HCT116 (cell line): ENCODE measurements around the gene EXOC4. TPM values are rescaled to one million over a fixed set of nuclear protein-coding genes. Genes with fewer than 3 reads are reported as not detected.

ENCODE experiments used
- ATAC-seq: fragments of 200-7000 bp; cut with Tn5 transposase; 2 replicates; pipeline ENCODE4 v1.9.1; 2020; ENCODE audit warnings: mild to moderate bottlenecking, moderate library complexity
- BruUV-seq: library from RNA; stranded (reverse); fragments of 400-500 nt; replicated peaks from 2 replicates; lab custom pipeline; 2021; lab: Mats Ljungman, UMichigan
- CTCF ChIA-PET: fragments of 300-600 bp; sonication (Branson Sonifier 250); formaldehyde crosslinking; loops from one replicate; lab custom pipeline; 2021; ENCODE audit warnings: antibody characterized with exemption; lab: Charles Lee
- POLR2A ChIA-PET: fragments of 300-600, 350-600 bp; sonication (Branson Sonifier 250); formaldehyde crosslinking; loops from one replicate; lab custom pipeline; 2021; ENCODE audit warnings: antibody characterized with exemption; lab: Charles Lee
- RAD21 ChIA-PET, 2 experiments: fragments of 300-600 bp; sonication (Branson Sonifier 250); formaldehyde crosslinking; loops; one replicate each; lab custom pipeline; 2023; ENCODE audit warnings: low total read pairs in 2 of 2; ENCODE audit not compliant: uncharacterized antibody in 2 of 2, unreplicated experiment in 2 of 2, low non-redundant PET in 1 of 2; lab: Charles Lee
- DNase-seq: peaks from one replicate; pipeline ENCODE4 v3.0.0-alpha.2; 2010; ENCODE audit warnings: low read depth, low spot score
- H2AFZ ChIP-seq: fragments of 200-600 bp; shearing (Covaris generic), sonication (generic); 2 replicates; pipeline ENCODE4 v1.6.1; 2017; ENCODE audit warnings: low read depth, mixed run types, mixed read lengths, antibody characterized with exemption, low read length; ENCODE audit not compliant: poor library complexity, severe bottlenecking
- H3K27ac ChIP-seq: 2 replicates; pipeline ENCODE4 v1.5.1; 2012; ENCODE audit warnings: low read depth, low read length
- H3K27me3 ChIP-seq: fragments of 200-600 bp; sonication (generic); 2 replicates; pipeline ENCODE4 v1.6.1; 2016; ENCODE audit warnings: mixed run types, low read length, mixed read lengths; ENCODE audit not compliant: insufficient read depth
- H3K36me3 ChIP-seq, 2 experiments: fragments of 200-500 bp in 1 of 2; fragments of 200-600 bp in 1 of 2; sonication (Bioruptor generic) in 1 of 2; sonication (generic) in 1 of 2; 2 replicates each; pipeline versions ENCODE4 v1.5.1 to v1.6.1; 2014 to 2016; ENCODE audit warnings: low read length in 2 of 2, inconsistent platforms in 1 of 2, mixed read lengths in 1 of 2, mixed run types in 1 of 2; ENCODE audit not compliant: insufficient read depth in 2 of 2, control insufficient read depth in 1 of 2
- H3K4me1 ChIP-seq, 2 experiments: fragments of 200-600 bp in 1 of 2; sonication (generic) in 1 of 2; 2 replicates each; pipeline versions ENCODE4 v1.5.1 to v1.6.1; 2012 to 2017; ENCODE audit warnings: low read length in 2 of 2, inconsistent platforms in 1 of 2, mild to moderate bottlenecking in 1 of 2, mixed read lengths in 1 of 2, mixed run types in 1 of 2, moderate library complexity in 1 of 2; ENCODE audit not compliant: insufficient read depth in 2 of 2, control insufficient read depth in 1 of 2
- H3K4me2 ChIP-seq: fragments of 200-600 bp; sonication (generic); 2 replicates; pipeline ENCODE4 v1.6.1; 2017; ENCODE audit warnings: mixed run types, low read length, mixed read lengths
- H3K4me3 ChIP-seq, 2 experiments: fragments of 200-600 bp in 1 of 2; sonication (generic) in 1 of 2; replicated peaks in 1 of 2; 2 replicates each; pipeline ENCODE4 v1.5.1; 2011 to 2016; ENCODE audit warnings: low read length in 2 of 2, control low read depth in 1 of 2, low read depth in 1 of 2, mild to moderate bottlenecking in 1 of 2, mixed read lengths in 1 of 2, mixed run types in 1 of 2
- H3K79me2 ChIP-seq: fragments of 200-600 bp; sonication (generic); 2 replicates; pipeline ENCODE4 v1.6.1; 2017; ENCODE audit warnings: mild to moderate bottlenecking, mixed run types, low read length, moderate library complexity, mixed read lengths; ENCODE audit not compliant: insufficient read depth
- H3K9ac ChIP-seq: fragments of 200-600 bp; sonication (generic); 2 replicates; pipeline ENCODE4 v1.6.1; 2016; ENCODE audit warnings: low read length, mixed read lengths
- H3K9me2 ChIP-seq: fragments of 200-600 bp; sonication (generic), shearing (Covaris generic); 2 replicates; pipeline ENCODE4 v1.6.1; 2017; ENCODE audit warnings: mixed run types, mild to moderate bottlenecking, moderate library complexity; ENCODE audit not compliant: insufficient read depth
- H3K9me3 ChIP-seq, 2 experiments: fragments of 200-500 bp in 1 of 2; fragments of 200-600 bp in 1 of 2; sonication (Bioruptor generic) in 1 of 2; sonication (generic) in 1 of 2; 2 replicates each; pipeline ENCODE4 v1.6.1; 2014 to 2017; ENCODE audit warnings: low read length in 2 of 2, mixed read lengths in 2 of 2, inconsistent platforms in 1 of 2, low read depth in 1 of 2, mild to moderate bottlenecking in 1 of 2, mixed run types in 1 of 2, moderate library complexity in 1 of 2; ENCODE audit not compliant: control insufficient read depth in 1 of 2, insufficient read depth in 1 of 2
- H4K20me1 ChIP-seq: fragments of 200-600 bp; sonication (generic), shearing (Covaris generic); 2 replicates; pipeline ENCODE4 v1.6.1; 2017; ENCODE audit warnings: mixed run types, mild to moderate bottlenecking, moderate library complexity; ENCODE audit not compliant: insufficient read depth
- ELF1 ChIP-seq: IDR thresholded peaks from 2 replicates; pipeline ENCODE4 v1.6.1; 2012; ENCODE audit warnings: low read depth, borderline replicate concordance
- RAD21 ChIP-seq: IDR thresholded peaks from 2 replicates; pipeline ENCODE4 v1.6.1; 2012; ENCODE audit warnings: low read depth, mild to moderate bottlenecking
- ZBTB33 ChIP-seq: IDR thresholded peaks from 2 replicates; pipeline ENCODE4 v1.6.1; 2011; ENCODE audit warnings: mild to moderate bottlenecking, low read length, moderate library complexity; ENCODE audit not compliant: insufficient replicate concordance; ENCODE audit errors: extremely low read depth
- ZNF274 ChIP-seq: fragments of 200-500 bp; sonication (Bioruptor generic); IDR thresholded peaks from 2 replicates; pipeline ENCODE4 v1.6.1; 2014; ENCODE audit warnings: mild to moderate bottlenecking, low read depth, low read length, inconsistent platforms
- intact Hi-C: fragments of 100-400 bp; cut with micrococcal nuclease; formaldehyde crosslinking; loops from 2 replicates; pipeline ENCODE4 v1.10.0; 2022
- total RNA-seq: library from RNA; stranded (reverse); gene quantifications from one replicate; pipeline ENCODE4 v1.2.1, GENCODE V29; 2021; ENCODE audit not compliant: unreplicated experiment
- TF ChIP-seq, protein P1 (sequence below), 3 experiments: fragments of 200-600 bp in 1 of 3; sonication (generic) in 1 of 3; IDR thresholded peaks in 2 of 3; conservative IDR thresholded peaks in 1 of 3; 2 replicates each; pipeline ENCODE4 v1.5.1; 2012 to 2017; ENCODE audit warnings: low read depth in 2 of 3, low read length in 2 of 3, antibody characterized with exemption in 1 of 3, borderline replicate concordance in 1 of 3, control low read depth in 1 of 3, mild to moderate bottlenecking in 1 of 3, mixed read lengths in 1 of 3, mixed run types in 1 of 3, moderate library complexity in 1 of 3; ENCODE audit not compliant: insufficient read depth in 1 of 3

The EXOC4 gene
- total RNA-seq, 1 experiment from 2014 or later, result 40.3 TPM

DNA sequence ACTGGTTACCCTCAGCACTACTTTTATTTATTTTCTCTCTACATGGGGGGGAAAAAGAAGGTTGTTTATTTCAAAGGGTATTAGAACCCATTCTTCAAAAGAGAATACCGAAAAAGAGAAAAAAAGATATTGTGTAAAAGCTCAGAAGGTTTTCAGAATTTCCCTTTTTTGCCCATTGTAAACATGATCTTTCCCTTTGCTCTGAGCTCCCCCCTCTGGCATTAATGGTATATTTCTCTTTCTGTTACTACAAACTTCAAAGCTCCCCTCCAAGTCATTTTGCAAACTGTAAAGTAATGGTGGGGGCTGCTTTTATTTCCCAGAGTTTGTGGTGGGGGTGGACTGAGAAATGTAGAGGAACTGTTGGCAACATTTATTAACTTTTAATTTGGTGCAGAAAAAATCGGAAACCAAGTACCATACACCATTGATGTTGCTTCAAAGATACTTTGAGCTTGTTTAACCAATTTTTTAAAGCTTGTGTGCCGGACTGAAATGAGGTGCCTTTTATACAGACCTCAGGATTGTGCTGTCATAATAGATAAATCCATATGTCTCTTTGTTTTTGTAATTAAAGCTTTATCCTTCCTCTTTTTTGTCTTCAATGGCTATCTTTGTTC is 181.5 kb downstream of the EXOC4 start:
- H3K36me3 ChIP-seq, result no peaks in the 10 kb centered on the region
- ChIA-PET POLR2A (no interaction called here), RAD21 (no interaction called here), CTCF (interaction anchor here (0.8 to 2.1 kb wide), 5 partner anchors 12 to 854 kb away, joined by 4 to 18 read pairs (median 4); no protein-coding TSS in a partner anchor)
- no TSS peak for BruUV-seq
- H2AFZ ChIP-seq, result no peak overlapping the region
- H3K79me2 ChIP-seq, result no peaks in the 10 kb centered on the region
- H3K9me2 ChIP-seq, result no peaks in the 10 kb centered on the region
- ATAC-seq (no peak), DNase-seq (no peak)
- no peak overlapping the region for H3K4me3 ChIP-seq
- H3K27ac ChIP-seq, result no peak overlapping the region
- TF ChIP-seq, protein P1, sequence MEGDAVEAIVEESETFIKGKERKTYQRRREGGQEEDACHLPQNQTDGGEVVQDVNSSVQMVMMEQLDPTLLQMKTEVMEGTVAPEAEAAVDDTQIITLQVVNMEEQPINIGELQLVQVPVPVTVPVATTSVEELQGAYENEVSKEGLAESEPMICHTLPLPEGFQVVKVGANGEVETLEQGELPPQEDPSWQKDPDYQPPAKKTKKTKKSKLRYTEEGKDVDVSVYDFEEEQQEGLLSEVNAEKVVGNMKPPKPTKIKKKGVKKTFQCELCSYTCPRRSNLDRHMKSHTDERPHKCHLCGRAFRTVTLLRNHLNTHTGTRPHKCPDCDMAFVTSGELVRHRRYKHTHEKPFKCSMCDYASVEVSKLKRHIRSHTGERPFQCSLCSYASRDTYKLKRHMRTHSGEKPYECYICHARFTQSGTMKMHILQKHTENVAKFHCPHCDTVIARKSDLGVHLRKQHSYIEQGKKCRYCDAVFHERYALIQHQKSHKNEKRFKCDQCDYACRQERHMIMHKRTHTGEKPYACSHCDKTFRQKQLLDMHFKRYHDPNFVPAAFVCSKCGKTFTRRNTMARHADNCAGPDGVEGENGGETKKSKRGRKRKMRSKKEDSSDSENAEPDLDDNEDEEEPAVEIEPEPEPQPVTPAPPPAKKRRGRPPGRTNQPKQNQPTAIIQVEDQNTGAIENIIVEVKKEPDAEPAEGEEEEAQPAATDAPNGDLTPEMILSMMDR (IDR thresholded peaks at IDR 0.05 in 2 of 3, conservative IDR thresholded peaks at IDR 0.05 in 1 of 3; ENCODE audit: borderline replicate concordance in 1 of 3, insufficient read depth in 1 of 3, low read depth in 2 of 3, low read length in 2 of 3), result peak in 2 of 3 experiments; percentile 20 to 41; a peak in 2 of 6 replicates
- no peak for TF ChIP-seq ZBTB33
- peak; percentile 61 for TF ChIP-seq RAD21
- no peak for TF ChIP-seq ELF1
- TF ChIP-seq ZNF274, result no peak
- no peaks in the 10 kb centered on the region for H3K4me1 ChIP-seq
- no peaks in the 10 kb centered on the region for H3K27me3 ChIP-seq
- no peak overlapping the region for H3K9ac ChIP-seq
- H3K9me3 ChIP-seq, result no peaks in the 10 kb centered on the region
- no peak overlapping the region for H3K4me2 ChIP-seq
- intact Hi-C loops, result loop anchor here (2.0 to 5.0 kb wide), 3 partner anchors 724 to 1117 kb away; no protein-coding TSS in a partner anchor
- H4K20me1 ChIP-seq, result no peaks in the 10 kb centered on the region
